Subcutaneous adipose tissue (tissue), 4 donors: ENCODE data around the gene TBC1D8. TPM values are rescaled to one million over a fixed set of nuclear protein-coding genes. Genes with fewer than 3 reads are reported as not detected.

Experiments
- CTCF ChIP-seq: fragments of 450-650 bp; IDR thresholded peaks from one replicate; pipeline ENCODE4 v1.5.1; 2016; ENCODE audit warnings: low read depth, mild to moderate bottlenecking, control low read depth, antibody characterized with exemption, moderate library complexity
- total RNA-seq, 4 donors: library from RNA; depleted of rRNA; stranded (reverse); fragments of >200 nt; gene quantifications; one replicate each; pipeline ENCODE4 v1.1.0, GENCODE V29; 2016

Gene TBC1D8
- total RNA-seq, 4 donors from 2014 or later, result 21.2 to 119 (median 32.0) TPM

- TF ChIP-seq CTCF, result no peak
Observed at GRCh38 chr2:100968146-100969145, 182.7 kb downstream of the TBC1D8 start.

GRCh38 chr2:100967716-100968115 is 183.5 kb downstream of the TBC1D8 start:
- TF ChIP-seq CTCF, result no peak

- no peak for TF ChIP-seq CTCF
Observed at GRCh38 chr2:100965596-100965995, 185.6 kb downstream of the TBC1D8 start.

- TF ChIP-seq CTCF, result no peak
Observed at GRCh38 chr2:100964681-100965169, 186.5 kb downstream of the TBC1D8 start.

- TF ChIP-seq CTCF, result no peak
Observed at GRCh38 chr2:100964222-100964621, 187.0 kb downstream of the TBC1D8 start.

- no peak for TF ChIP-seq CTCF
Observed at GRCh38 chr2:100963026-100963375, 188.2 kb downstream of the TBC1D8 start.

- TF ChIP-seq CTCF, result no peak
Observed at GRCh38 chr2:100962366-100963025, 188.7 kb downstream of the TBC1D8 start.
